GM18951 (cell line): ENCODE results near the gene FIGLA.

Experiments used
- POLR2A ChIP-seq: IDR thresholded peaks from 4 replicates; pipeline ENCODE4 v1.6.1; 2011; ENCODE audit warnings: mild to moderate bottlenecking; ENCODE audit not compliant: insufficient read length, insufficient read depth; ENCODE audit errors: extremely low read depth
- in situ Hi-C: fragments of 300-500 bp; cut with MboI; formaldehyde crosslinking; loops from one replicate; pipeline ENCODE4 v1.12.0; 2022; ENCODE audit warnings: low sequenced_read_pairs, mixed read lengths, inconsistent platforms; ENCODE audit not compliant: unreplicated experiment

The FIGLA gene

GRCh38 chr2:70738159-70738558, 52.3 kb downstream of the FIGLA start:
- no peak for TF ChIP-seq POLR2A
- in situ Hi-C loops, result no loop called here

- TF ChIP-seq POLR2A, result no peak
- in situ Hi-C loops, result no loop called here
Measured at GRCh38 chr2:70735071-70735470, 55.4 kb downstream of the FIGLA start.

GRCh38 chr2:70733646-70734180, 56.7 kb downstream of the FIGLA start:
- no peak for TF ChIP-seq POLR2A

GRCh38 chr2:70732766-70733645, 57.4 kb downstream of the FIGLA start:
- no peak for TF ChIP-seq POLR2A
- in situ Hi-C loops, result no loop called here

More at GRCh38 chr2:70733646-70734180, 56.7 kb downstream of the FIGLA start:
- in situ Hi-C loops, result no loop called here

GRCh38 chr2:70730730-70731129, 59.7 kb downstream of the FIGLA start:
- in situ Hi-C loops, result no loop called here
- TF ChIP-seq POLR2A, result no peak

- TF ChIP-seq POLR2A, result no peak
- in situ Hi-C loops, result no loop called here
Measured at GRCh38 chr2:70729647-70730046, 60.8 kb downstream of the FIGLA start.

- no peak for TF ChIP-seq POLR2A
- in situ Hi-C loops, result no loop called here
Measured at GRCh38 chr2:70728128-70728527, 62.3 kb downstream of the FIGLA start.
